ENCODE results near the gene TKT.

GRCh38 chr3:53213276-53213675 lies 42.5 kb downstream of the TKT start:
- no peak for TF ChIP-seq CTCF (conservative IDR thresholded peaks at IDR 0.05)
- no peak for TF ChIP-seq ZFX (IDR thresholded peaks at IDR 0.05)
